C4-2B (cell line): Measurements from ENCODE around the gene DCLK1.

Experiments used
- H3K27ac ChIP-seq: fragments of 450-650 bp; 2 replicates; pipeline ENCODE4 v1.5.1; 2017
- ZFX ChIP-seq: fragments of 450-650 bp; IDR thresholded peaks from 2 replicates; pipeline ENCODE4 v1.6.1; 2017
- TF ChIP-seq, protein P1 (sequence below): fragments of 450-650 bp; conservative IDR thresholded peaks from 2 replicates; pipeline ENCODE4 v1.5.1; 2017; ENCODE audit warnings: mild to moderate bottlenecking

Gene DCLK1

DNA sequence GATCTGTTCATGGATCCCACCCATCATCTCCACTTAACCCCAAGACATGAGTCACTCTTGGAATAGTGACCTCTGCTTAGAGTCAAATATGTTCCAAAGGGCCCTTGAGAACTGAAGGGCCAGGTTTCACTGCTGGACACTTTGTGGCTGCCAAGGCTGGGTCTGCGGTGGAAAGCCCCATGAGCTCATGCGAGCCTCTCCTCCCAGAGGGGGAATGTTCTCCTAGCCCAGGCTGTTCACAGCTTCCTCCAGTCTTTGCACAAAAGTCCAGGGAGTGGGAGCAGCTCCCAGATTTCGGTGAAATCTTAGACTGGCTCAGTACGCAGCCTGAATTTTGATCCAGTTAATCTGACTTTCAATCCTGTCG lies 732 bp upstream of the DCLK1 start:
- TF ChIP-seq, protein P1, sequence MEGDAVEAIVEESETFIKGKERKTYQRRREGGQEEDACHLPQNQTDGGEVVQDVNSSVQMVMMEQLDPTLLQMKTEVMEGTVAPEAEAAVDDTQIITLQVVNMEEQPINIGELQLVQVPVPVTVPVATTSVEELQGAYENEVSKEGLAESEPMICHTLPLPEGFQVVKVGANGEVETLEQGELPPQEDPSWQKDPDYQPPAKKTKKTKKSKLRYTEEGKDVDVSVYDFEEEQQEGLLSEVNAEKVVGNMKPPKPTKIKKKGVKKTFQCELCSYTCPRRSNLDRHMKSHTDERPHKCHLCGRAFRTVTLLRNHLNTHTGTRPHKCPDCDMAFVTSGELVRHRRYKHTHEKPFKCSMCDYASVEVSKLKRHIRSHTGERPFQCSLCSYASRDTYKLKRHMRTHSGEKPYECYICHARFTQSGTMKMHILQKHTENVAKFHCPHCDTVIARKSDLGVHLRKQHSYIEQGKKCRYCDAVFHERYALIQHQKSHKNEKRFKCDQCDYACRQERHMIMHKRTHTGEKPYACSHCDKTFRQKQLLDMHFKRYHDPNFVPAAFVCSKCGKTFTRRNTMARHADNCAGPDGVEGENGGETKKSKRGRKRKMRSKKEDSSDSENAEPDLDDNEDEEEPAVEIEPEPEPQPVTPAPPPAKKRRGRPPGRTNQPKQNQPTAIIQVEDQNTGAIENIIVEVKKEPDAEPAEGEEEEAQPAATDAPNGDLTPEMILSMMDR = no peak
- TF ChIP-seq ZFX = no peak

DNA sequence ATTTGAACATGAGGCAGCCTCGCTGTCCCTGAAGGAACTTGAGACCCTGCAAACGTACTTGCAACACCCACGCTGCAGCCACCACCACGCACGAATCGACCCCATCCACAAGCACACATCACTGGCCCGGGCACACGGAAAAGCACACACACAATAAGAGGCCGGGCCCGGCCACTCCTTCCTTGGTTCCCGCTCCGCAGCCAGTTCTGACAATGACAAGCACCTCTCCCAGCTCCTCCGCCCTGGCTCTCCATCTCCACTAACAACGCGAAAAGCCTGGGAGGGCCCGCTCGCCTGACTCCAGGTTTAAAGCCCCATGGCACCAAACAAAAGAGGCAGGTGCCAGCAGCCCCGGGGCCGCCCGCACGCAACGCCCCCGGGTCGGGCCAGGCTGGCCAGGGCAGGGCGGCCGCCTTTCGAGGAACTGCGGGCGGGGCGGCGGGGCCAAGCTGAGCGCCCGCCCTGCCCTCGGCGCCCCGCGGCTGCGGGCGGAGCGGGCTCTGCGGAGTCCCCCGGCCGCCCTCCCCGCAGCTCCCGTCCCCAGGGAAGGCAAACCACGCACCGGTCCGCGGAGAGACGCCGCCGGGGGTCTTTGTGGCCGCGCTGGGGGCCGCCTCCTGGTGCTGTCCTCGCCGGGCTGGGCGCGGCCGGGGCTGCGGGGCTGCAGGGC lies 495 bp downstream of the DCLK1 start:
- no peak for TF ChIP-seq ZFX
- TF ChIP-seq, protein P1 = no peak
- no peak overlapping the region for H3K27ac ChIP-seq

More for the DNA sequence above, 732 bp upstream of the DCLK1 start:
- no peak overlapping the region for H3K27ac ChIP-seq

DNA sequence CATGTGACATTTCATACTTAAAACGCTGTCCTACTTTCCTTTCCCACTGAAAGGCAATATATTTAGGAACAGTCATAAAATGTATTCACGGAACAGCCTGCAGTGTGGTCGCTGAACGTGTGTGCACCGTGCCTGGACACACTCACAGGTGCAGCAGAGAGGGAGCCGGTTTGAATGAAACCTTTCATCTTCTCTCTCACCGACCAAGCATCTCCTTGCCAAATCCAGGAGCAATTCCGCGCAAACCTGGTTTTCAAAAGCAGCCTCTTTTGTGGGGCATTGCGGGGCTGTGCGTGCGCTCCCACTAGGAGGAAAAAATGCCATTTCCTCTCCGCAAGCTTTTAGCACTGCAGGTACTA lies 1.0 kb downstream of the DCLK1 start:
- TF ChIP-seq, protein P1 = no peak
- TF ChIP-seq ZFX = no peak
- H3K27ac ChIP-seq = no peak overlapping the region

- TF ChIP-seq, protein P1 = no peak
- TF ChIP-seq ZFX = no peak
- no peak overlapping the region for H3K27ac ChIP-seq
These were observed 1.6 kb downstream of the DCLK1 start for GRCh38 chr13:36129539-36129938.

GRCh38 chr13:36126491-36126890 lies 4.7 kb downstream of the DCLK1 start:
- H3K27ac ChIP-seq = no peak overlapping the region
- TF ChIP-seq, protein P1 = no peak
- no peak for TF ChIP-seq ZFX

- H3K27ac ChIP-seq = no peak overlapping the region
- no peak for TF ChIP-seq ZFX
- TF ChIP-seq, protein P1 = no peak
These were observed 5.3 kb downstream of the DCLK1 start for GRCh38 chr13:36125841-36126240.

- no peak for TF ChIP-seq ZFX
- TF ChIP-seq, protein P1 = no peak
- no peak overlapping the region for H3K27ac ChIP-seq
These were observed 6.9 kb downstream of the DCLK1 start for GRCh38 chr13:36124236-36124822.
